ENCODE results near the gene HPSE2. TPM values are rescaled to one million over a fixed set of nuclear protein-coding genes. Genes with fewer than 3 reads are reported as not detected.
A peak's percentile ranks its signal among the peaks of the same experiment; 100 is the strongest.

The HPSE2 gene
- total and polyA plus RNA-seq, 2 of the 8 experiments (the other 6 are each of a cell fraction or from before 2014, with no cell fraction given) = 0.41 to 0.58 TPM

DNA sequence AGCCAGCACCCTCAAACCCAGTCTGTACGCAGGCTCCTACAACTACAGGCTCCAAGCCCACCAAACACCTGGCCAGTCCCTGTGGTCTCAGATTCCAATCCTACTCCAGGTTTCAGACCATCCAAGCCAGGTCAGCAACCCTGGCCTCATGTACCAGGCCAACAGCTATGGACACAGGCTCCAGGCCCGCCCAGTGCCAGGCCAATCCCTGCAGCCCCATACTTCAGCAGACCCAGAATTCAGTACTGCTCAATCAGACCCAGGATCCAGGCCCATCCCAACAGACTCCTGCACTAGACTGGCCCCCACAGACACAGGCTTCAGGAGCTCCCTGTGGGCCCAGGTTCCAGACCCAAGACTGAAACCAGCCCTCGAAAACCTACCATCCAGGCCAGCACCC, 32.3 kb downstream of the HPSE2 start:
- H4K8ac ChIP-seq (ENCODE audit: extremely low read depth, insufficient read depth, low read length) = peak overlapping the region; percentile 77; the same call in 1 of the 2 replicates
- no peak overlapping the region for H2BK120ac ChIP-seq (replicated peaks; ENCODE audit: low read depth, low read length)
- H2BK15ac ChIP-seq (ENCODE audit: low read length) = no peak overlapping the region
- no peak overlapping the region for H3K4me2 ChIP-seq (ENCODE audit: insufficient read depth in 1 of 2, low read depth in 2 of 2, low read length in 2 of 2)
- no peak overlapping the region for H4K91ac ChIP-seq (replicated peaks; ENCODE audit: insufficient read length, low read length)
- H4K5ac ChIP-seq (ENCODE audit: insufficient read length, low read depth, low read length) = no peak overlapping the region
- CTCF ChIA-PET (ENCODE audit: partially characterized antibody) = interaction anchor here (0.6 kb wide), 1 partner anchor 30 kb away, joined by 3 read pairs; no protein-coding TSS in a partner anchor
- H3K27ac ChIP-seq (ENCODE audit: low read depth, low read length) = no peak overlapping the region
- no peak overlapping the region for H2AFZ ChIP-seq (ENCODE audit: low read length)
- no peaks in the 10 kb centered on the region for H3K36me3 ChIP-seq (ENCODE audit: control insufficient read depth in 2 of 4, insufficient read depth in 4 of 4, low read length in 3 of 4)
- H3K9ac ChIP-seq (replicated peaks in 1 of 4; ENCODE audit: extremely low read depth in 1 of 4, low read depth in 3 of 4, low read length in 3 of 4) = no peak overlapping the region
- H3K27me3 ChIP-seq (replicated peaks in 1 of 4; ENCODE audit: control insufficient read depth in 3 of 4, extremely low read depth in 1 of 4, insufficient read depth in 3 of 4, low read length in 3 of 4) = no peaks in the 10 kb centered on the region
- DNase-seq (ENCODE audit: low read depth in 1 of 2, low spot score in 2 of 2) (no peak), FAIRE-seq (no peak)
- no peak overlapping the region for H2BK5ac ChIP-seq (ENCODE audit: low read depth, low read length)
- no peak overlapping the region for H2BK20ac ChIP-seq (ENCODE audit: low read length)
- H4K20me1 ChIP-seq (replicated peaks in 1 of 2; ENCODE audit: control insufficient read depth in 1 of 2, insufficient read depth in 2 of 2, low read length in 2 of 2) = no peaks in the 10 kb centered on the region
- H3K79me2 ChIP-seq (ENCODE audit: control insufficient read depth in 1 of 2, insufficient read depth in 2 of 2, low read length in 2 of 2) = no peaks in the 10 kb centered on the region
- no peak overlapping the region for H2BK12ac ChIP-seq (ENCODE audit: low read depth, low read length)
- no peak overlapping the region for H3K4me3 ChIP-seq (ENCODE audit: extremely low read depth in 1 of 4, insufficient read depth in 2 of 4, low read depth in 3 of 4, low read length in 4 of 4)
- no peaks in the 10 kb centered on the region for H3K4me1 ChIP-seq (replicated peaks in 1 of 4; ENCODE audit: control insufficient read depth in 3 of 4, insufficient read depth in 4 of 4, low read length in 3 of 4)
- no peak overlapping the region for H3K14ac ChIP-seq (ENCODE audit: insufficient read length)
- no peaks in the 10 kb centered on the region for H3K79me1 ChIP-seq (ENCODE audit: low read depth, low read length)
- POLR2A ChIA-PET (ENCODE audit: partially characterized antibody) = interaction anchor here (1.2 kb wide), 1 partner anchor 8 kb away, joined by 3 read pairs; no protein-coding TSS in a partner anchor
- H3K4ac ChIP-seq (replicated peaks; ENCODE audit: insufficient read length, low read depth, low read length) = no peak overlapping the region
- no peak overlapping the region for H3K18ac ChIP-seq (ENCODE audit: extremely low read depth, low read length)
- H3K23ac ChIP-seq (ENCODE audit: insufficient read length) = no peak overlapping the region
- 89% methylated on average over 3 of the region's 3 CpGs; no CpG with 5 or more reads in 1 of the 2 experiments for WGBS, 2 experiments (ENCODE audit: extremely low coverage in 1 of 2, insufficient coverage in 1 of 2, insufficient read length in 1 of 2, insufficient replicate concordance in 2 of 2, low coverage in 1 of 2, low lambda C conversion rate in 2 of 2, missing lambda C conversion rate in 1 of 2)
- H3K9me3 ChIP-seq (ENCODE audit: insufficient read depth in 2 of 2, low read depth in 1 of 2, low read length in 1 of 2) = no peaks in the 10 kb centered on the region
- H2AK5ac ChIP-seq (ENCODE audit: low read depth, low read length) = no peak overlapping the region
- H3K56ac ChIP-seq (replicated peaks; ENCODE audit: insufficient read length, low read depth, low read length) = no peak overlapping the region
- no peaks in the 10 kb centered on the region for H3K23me2 ChIP-seq (ENCODE audit: low read depth, low read length)
- TF ChIP-seq RXRA (IDR thresholded peaks at IDR 0.05; ENCODE audit: insufficient read depth, low read depth, low read length) = no peak
- TF ChIP-seq BACH1 (IDR thresholded peaks at IDR 0.05; ENCODE audit: low read length) = no peak
- no peak for TF ChIP-seq SIX5 (IDR thresholded peaks at IDR 0.05; ENCODE audit: low read depth, low read length)
- TF ChIP-seq NRF1 (IDR thresholded peaks at IDR 0.05; ENCODE audit: low read depth, low read length) = no peak
- TF ChIP-seq SAP30 (IDR thresholded peaks at IDR 0.05; ENCODE audit: insufficient read depth, insufficient replicate concordance, low read length) = no peak
- no peak for TF ChIP-seq ZNF274 (IDR thresholded peaks at IDR 0.05; ENCODE audit: borderline replicate concordance, extremely low read depth, low read length)
- no peak for TF ChIP-seq HDAC2 (IDR thresholded peaks at IDR 0.05; ENCODE audit: borderline replicate concordance in 1 of 2, low read depth in 2 of 2, low read length in 2 of 2)
- TF ChIP-seq SUZ12 (IDR thresholded peaks at IDR 0.05; ENCODE audit: low read length) = no peak
- TF ChIP-seq KDM5A (IDR thresholded peaks at IDR 0.05; ENCODE audit: low read length) = no peak
- no peak for TF ChIP-seq CTBP2 (IDR thresholded peaks at IDR 0.05; ENCODE audit: borderline replicate concordance, insufficient read depth, insufficient read length, low read length)
- TF ChIP-seq TAF1 (IDR thresholded peaks at IDR 0.05; ENCODE audit: low read depth, low read length) = no peak
- TF ChIP-seq POLR2AphosphoS5 (IDR thresholded peaks at IDR 0.05; ENCODE audit: low read depth, low read length) = no peak
- no peak for TF ChIP-seq RAD21 (IDR thresholded peaks at IDR 0.05 in 1 of 2, conservative IDR thresholded peaks at IDR 0.05 in 1 of 2; ENCODE audit: low read depth in 2 of 2, low read length in 2 of 2)
- TF ChIP-seq HDAC6 (IDR thresholded peaks at IDR 0.05; ENCODE audit: low read depth, low read length) = no peak

Data from H1 (cell line).